HG03175 (cell line): Measurements from ENCODE around the gene CCDC187.
"Not testable (repeated sequence)": the region's sequence is repeated elsewhere in the genome, so short reads cannot be mapped to it uniquely, and the experiment has no call there.

ENCODE experiments used
- ATAC-seq: cut with Tn5 transposase; IDR thresholded peaks from one replicate; pipeline ENCODE4 v1.9.1; 2021; ENCODE audit warnings: mild to moderate bottlenecking, moderate library complexity; ENCODE audit not compliant: unreplicated experiment

CCDC187 gene

GRCh38 chr9:136244122-136244968, 59.5 kb downstream of the CCDC187 start:
- ATAC-seq = no peak

DNA sequence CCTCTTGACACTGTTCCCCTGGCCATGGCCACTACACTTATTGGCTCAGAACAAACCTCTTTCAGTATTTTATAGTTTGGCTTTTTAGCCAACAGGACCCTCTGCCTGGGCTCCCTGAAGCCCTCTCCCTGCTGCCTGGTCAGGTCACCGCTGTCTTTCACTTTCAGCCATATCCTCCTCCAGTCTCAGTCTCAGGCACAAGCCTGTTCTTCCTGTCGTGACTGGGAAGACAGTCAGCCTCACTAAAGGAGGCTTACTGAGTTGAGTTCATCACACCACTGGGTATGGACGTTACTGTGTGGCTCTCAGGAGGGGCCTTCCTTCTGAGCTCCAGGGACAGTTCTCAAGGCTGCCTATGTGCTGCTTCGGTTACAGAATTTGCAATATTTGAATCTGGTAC, 60.3 kb downstream of the CCDC187 start:
- ATAC-seq = peak; percentile 25

DNA sequence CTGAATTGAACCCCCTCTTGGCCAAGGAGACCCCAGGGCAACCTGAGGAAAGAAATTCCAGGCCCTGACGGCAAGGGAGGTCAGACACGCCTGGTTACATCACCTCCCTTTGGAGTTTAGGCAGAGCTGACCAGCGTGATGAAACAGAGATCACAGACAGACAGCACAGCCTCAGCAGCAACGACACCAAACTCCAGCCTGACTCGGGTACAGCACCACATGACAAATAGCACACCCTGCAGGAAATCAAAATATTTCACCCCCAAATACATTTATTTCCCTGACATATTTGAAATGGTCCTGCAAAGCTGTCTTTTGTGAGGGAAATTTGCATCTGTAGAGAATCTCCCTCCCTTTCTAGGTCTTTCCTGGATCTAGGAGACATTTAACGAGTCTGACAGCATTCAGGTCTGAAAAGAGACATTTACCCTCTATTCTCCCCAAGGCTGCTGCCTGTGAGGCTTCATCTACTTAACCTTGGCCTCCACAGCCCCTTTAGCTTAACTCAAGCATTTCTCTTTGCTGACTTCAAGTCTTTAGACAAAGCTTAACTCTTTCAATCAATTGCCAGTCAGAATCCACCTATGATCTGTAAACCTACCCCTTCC, 60.9 kb downstream of the CCDC187 start:
- no peak for ATAC-seq

GRCh38 chr9:136242248-136242647, 61.6 kb downstream of the CCDC187 start:
- ATAC-seq = no peak

GRCh38 chr9:136241542-136241941, 62.4 kb downstream of the CCDC187 start:
- no peak for ATAC-seq

GRCh38 chr9:136240941-136241340, 63.0 kb downstream of the CCDC187 start:
- ATAC-seq = no peak

DNA sequence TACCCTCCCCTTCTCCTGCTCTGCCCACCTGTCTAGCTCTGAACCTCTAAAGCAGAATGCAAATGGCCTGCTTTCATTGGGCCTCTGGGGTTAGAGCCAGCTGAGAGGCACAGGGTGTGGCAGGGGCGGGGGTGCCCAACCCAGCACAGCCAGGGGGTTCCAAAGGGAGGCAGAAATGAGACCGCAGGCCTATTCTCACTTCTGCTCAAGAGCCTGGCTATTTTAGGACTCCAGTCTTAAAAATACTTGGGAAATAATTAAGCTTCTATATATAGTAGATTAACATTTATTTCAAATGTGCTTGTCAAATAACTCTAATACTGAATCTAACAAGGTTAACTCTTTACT, 63.9 kb downstream of the CCDC187 start:
- no peak for ATAC-seq

GRCh38 chr9:136239135-136239982, 64.5 kb downstream of the CCDC187 start:
- ATAC-seq = no peak

- ATAC-seq = no peak
These were observed 65.6 kb downstream of the CCDC187 start for GRCh38 chr9:136238342-136238732.

- no peak for ATAC-seq
These were observed 66.2 kb downstream of the CCDC187 start for GRCh38 chr9:136237486-136238341.

DNA sequence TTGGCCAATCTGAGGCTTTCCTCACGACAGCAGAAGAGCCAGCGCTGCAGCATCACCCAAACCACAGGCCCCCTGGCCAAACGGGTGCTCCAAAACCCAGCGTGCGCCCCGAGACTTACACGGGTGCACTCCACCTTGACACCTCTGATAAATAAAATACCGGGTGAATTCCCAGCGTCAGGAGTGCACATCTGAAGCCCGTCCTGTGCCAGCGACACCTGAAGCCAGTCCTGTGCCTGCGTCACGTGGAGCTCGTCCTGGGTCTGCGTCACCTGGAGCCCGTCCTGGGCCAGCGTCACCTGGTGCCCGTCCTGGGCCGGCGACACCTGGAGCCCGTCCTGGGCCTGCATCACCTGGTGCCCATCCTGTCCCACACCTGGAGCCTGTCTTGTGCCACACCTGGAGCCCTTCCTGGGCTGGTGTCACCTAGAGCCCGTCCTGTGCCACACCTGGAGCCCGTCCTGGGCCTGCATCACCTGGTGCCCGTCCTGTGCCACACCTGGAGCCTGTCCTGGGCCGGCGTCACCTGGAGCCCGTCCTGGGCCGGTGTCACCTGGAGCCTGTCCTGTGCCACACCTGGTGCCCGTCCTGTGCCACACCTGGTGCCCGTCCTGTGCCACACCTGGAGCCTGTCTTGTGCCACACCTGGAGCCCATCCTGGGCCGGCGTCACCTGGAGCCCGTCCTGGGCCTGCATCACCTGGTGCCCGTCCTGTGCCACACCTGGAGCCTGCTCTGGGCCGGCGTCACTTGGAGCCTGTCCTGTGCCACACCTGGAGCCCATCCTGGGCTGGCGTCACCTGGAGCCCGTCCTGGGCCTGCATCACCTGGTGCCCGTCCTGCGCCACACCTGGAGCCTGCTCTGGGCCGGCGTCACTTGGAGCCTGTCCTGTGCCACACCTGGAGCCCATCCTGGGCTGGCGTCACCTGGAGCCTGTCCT, 67.2 kb downstream of the CCDC187 start:
- ATAC-seq = not testable (repeated sequence)

GRCh38 chr9:136235709-136236455, 68.0 kb downstream of the CCDC187 start:
- ATAC-seq = no peak

DNA sequence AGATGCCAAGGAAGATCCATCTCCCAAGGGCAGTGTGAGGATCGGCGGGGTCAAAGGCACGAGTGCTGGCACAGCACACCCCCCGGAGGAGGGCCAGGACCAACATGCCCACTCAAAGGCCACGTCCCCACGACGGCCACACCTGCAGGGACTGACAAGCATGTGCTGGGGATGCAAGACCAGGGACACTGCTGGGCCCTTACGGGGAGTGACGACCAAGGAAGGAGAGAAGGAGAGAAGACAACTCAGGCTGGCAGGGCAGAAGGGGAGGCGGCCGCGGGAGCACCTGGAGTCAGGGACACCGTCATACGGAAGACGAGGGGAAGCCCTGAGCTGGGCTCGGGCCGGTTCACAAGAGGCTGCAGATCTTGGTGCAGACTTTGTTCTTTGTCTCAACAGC, 68.7 kb downstream of the CCDC187 start:
- no peak for ATAC-seq

GRCh38 chr9:136234597-136234996, 69.3 kb downstream of the CCDC187 start:
- no peak for ATAC-seq

DNA sequence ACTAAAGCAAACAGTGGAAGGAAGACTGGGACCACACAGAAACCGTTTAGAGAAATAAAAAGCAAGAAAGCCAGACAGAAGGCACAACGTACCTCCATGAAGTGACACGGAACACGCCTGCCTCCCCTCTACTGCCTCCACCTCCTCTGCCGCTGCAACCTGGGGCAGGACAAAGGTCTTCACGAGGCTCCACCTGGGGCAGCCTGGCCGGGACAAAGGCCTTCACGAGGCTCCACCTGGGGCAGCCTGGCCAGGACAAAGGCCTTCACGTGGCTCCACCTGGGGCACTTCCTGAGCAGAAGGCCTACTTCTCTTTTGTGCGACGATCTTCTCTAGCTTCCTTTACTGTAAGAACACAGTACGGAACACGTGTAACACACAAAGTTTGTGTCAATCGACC, 70.0 kb downstream of the CCDC187 start:
- ATAC-seq = no peak

DNA sequence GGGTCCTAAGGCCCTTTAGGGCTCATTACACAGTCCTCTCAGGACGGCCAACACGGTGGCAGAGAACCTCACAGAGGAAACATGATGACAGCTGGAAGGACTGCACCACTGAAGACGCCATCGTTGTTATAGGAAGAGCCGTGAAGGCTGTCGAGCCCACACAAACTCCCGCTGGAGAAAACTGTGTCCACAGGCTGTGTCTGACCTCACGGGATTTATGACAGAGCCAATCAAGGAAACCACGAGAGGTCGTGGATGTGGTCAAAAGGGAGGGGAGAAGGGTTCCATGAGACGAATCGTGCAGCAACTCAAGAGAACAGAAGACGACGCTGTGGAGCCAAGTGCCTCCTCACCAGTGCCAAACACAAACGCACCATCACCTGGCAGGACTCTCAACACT, 70.5 kb downstream of the CCDC187 start:
- ATAC-seq = no peak

DNA sequence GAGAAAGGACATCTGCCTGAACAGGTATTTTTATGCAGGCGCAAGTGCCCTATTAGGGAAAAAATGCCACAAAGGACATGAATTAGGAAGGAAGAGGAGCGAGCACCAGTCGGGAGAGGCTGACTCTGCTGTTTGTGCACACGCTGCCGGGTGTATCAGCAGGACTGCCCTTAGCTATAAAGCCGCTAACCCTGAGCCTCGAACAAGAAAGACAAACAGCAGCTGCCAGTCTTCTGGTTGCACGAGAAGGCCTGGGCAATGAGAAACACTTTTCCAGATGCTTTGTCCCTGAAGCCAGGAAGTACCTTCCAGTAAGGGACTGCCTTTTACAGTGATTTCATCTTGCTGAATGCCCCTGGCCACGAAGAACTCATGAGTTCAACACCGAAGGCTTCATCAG, 70.9 kb downstream of the CCDC187 start:
- no peak for ATAC-seq

GRCh38 chr9:136231478-136232297, 72.2 kb downstream of the CCDC187 start:
- ATAC-seq = no peak
